Psoas muscle (tissue), 8 donors: ENCODE results near the gene RGS9. TPM values are rescaled to one million over a fixed set of nuclear protein-coding genes. Genes with fewer than 3 reads are reported as not detected.

Source experiments
- ATAC-seq, 4 donors: fragments of 200-7000 bp; cut with Tn5 transposase; one replicate each; pipeline ENCODE4 v1.9.1; 2020; ENCODE audit warnings: moderate library complexity in 3 of 4, mild to moderate bottlenecking in 2 of 4
- DNase-seq, 2 donors: peaks; one replicate each; pipeline ENCODE4 v3.0.0-alpha.2; 2020
- H3K27ac ChIP-seq: fragments of 200-600 bp; one replicate; pipeline ENCODE4 v1.8.0; 2022
- H3K27me3 ChIP-seq, 3 donors: fragments of 200-600 bp in 1 of 3; one replicate each; pipeline versions ENCODE4 v1.6.1 to v1.8.0; 2013 to 2022; ENCODE audit warnings: low read length in 2 of 3, mild to moderate bottlenecking in 2 of 3, moderate library complexity in 1 of 3; ENCODE audit not compliant: insufficient read depth in 3 of 3
- H3K36me3 ChIP-seq, 2 donors: fragments of 200-600 bp in 1 of 2; one replicate each; pipeline versions ENCODE4 v1.6.1 to v1.8.0; 2013 to 2022; ENCODE audit warnings: low read depth in 1 of 2, mild to moderate bottlenecking in 1 of 2, moderate library complexity in 1 of 2; ENCODE audit not compliant: insufficient read depth in 1 of 2
- H3K4me1 ChIP-seq: fragments of 200-600 bp; one replicate; pipeline ENCODE4 v1.8.0; 2022
- H3K4me3 ChIP-seq: fragments of 200-600 bp; one replicate; pipeline ENCODE4 v1.8.0; 2022; ENCODE audit warnings: mild to moderate bottlenecking
- H3K9me3 ChIP-seq: fragments of 200-600 bp; one replicate; pipeline ENCODE4 v1.8.0; 2022
- WGBS, 3 donors: extraction: QIAGEN DNeasy Blood & Tissue Kit; methylation state at CpG; one replicate each; pipeline versions ENCODE4 v1.1.6 to v1.1.7; 2013; 5-methylcytosine and 5-hydroxymethylcytosine counted together
- intact Hi-C, 2 donors: fragments of 100-400 bp; cut with DNase I; formaldehyde crosslinking; loops; one replicate each; pipeline versions ENCODE4 v1.11.0 to v1.14.2; 2022
- polyA plus RNA-seq, 3 donors: library from polyadenylated mRNA; stranded (reverse); fragments of 200-250 nt; gene quantifications; one replicate each; pipeline ENCODE4 v1.2.3, GENCODE V29; 2013
- total RNA-seq, 4 donors: library from RNA; stranded (reverse); fragmentation: NEBNext Ultra II Directional in 2 of 4; extraction: Animal tissue kit (Norgen Biotek cat#: 25700) in 2 of 4; gene quantifications; one replicate each; pipeline versions ENCODE4 v1.2.1 to v1.2.4, GENCODE V29; 2021 to 2023
- TF ChIP-seq, protein P1 (sequence below): fragments of 200-600 bp; IDR thresholded peaks from one replicate; pipeline ENCODE4 v1.8.0; 2022; ENCODE audit warnings: antibody characterized with exemption
- donor health status: healthy with polysubstance abuse.
- donor health status: DM: no; HTN: no; CAD: no; lungs with moderate emphysema.
- donor health status: Bipolar disorder and iron deficiency.
- donor health status: healthy.
- donor health status: DM: yes; HTN: yes; CAD: no.
- donor health status: DM: no; HTN: no; CAD: no.
- donor health status: DM: no; HTN: no; CAD: no.
- donor health status: DM: yes; HTN: yes; CAD: no.

RGS9 gene
- total and polyA plus RNA-seq, 7 donors = 0.33 to 4.8 (median 2.1) TPM

DNA sequence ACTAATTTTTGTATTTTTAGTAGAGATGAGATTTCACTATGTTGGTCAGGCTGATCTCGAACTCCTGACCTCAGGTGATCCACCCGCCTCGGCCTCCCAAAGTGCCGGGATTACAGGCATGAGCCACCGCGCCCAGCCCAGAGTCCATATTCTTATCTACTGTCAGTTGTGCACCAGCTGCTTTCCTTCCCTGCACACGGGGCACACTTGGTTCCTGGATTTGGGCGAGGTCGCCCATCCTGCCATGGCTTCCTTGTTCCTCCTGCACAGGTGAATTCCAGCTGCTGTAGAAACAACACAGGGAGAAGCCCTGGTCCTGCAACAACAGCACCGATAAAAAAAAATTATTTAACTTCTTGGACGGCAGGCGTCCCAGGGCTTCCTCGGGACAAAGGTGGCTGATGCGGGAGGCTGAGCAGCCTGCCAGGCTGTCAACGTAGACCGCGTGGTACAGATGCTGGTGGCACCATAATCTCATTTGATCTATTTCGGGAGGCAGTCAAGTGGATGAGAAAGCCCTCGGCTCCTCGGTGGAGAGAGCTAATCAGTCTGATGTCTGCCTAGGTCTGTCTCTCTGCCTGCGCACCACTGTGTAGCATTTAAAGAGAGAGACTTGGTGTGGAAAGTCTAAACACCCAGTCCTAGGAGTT, 19.1 kb downstream of the RGS9 start:
- no peak overlapping the region for H3K27ac ChIP-seq
- H3K4me1 ChIP-seq = no peaks in the 10 kb centered on the region
- no peaks in the 10 kb centered on the region for H3K36me3 ChIP-seq
- peaks cover 0 to 2% (median 0%) of the 10 kb centered on the region in 3 donors for H3K27me3 ChIP-seq
- TF ChIP-seq, protein P1, sequence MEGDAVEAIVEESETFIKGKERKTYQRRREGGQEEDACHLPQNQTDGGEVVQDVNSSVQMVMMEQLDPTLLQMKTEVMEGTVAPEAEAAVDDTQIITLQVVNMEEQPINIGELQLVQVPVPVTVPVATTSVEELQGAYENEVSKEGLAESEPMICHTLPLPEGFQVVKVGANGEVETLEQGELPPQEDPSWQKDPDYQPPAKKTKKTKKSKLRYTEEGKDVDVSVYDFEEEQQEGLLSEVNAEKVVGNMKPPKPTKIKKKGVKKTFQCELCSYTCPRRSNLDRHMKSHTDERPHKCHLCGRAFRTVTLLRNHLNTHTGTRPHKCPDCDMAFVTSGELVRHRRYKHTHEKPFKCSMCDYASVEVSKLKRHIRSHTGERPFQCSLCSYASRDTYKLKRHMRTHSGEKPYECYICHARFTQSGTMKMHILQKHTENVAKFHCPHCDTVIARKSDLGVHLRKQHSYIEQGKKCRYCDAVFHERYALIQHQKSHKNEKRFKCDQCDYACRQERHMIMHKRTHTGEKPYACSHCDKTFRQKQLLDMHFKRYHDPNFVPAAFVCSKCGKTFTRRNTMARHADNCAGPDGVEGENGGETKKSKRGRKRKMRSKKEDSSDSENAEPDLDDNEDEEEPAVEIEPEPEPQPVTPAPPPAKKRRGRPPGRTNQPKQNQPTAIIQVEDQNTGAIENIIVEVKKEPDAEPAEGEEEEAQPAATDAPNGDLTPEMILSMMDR = no peak
- DNase-seq (no peak), ATAC-seq (no peak)
- H3K9me3 ChIP-seq = no peaks in the 10 kb centered on the region
- H3K4me3 ChIP-seq = no peak overlapping the region
- 87 to 90% (median 90%) methylated on average over 21 of the region's 21 CpGs for WGBS, 3 donors
- intact Hi-C loops = no loop called here

DNA sequence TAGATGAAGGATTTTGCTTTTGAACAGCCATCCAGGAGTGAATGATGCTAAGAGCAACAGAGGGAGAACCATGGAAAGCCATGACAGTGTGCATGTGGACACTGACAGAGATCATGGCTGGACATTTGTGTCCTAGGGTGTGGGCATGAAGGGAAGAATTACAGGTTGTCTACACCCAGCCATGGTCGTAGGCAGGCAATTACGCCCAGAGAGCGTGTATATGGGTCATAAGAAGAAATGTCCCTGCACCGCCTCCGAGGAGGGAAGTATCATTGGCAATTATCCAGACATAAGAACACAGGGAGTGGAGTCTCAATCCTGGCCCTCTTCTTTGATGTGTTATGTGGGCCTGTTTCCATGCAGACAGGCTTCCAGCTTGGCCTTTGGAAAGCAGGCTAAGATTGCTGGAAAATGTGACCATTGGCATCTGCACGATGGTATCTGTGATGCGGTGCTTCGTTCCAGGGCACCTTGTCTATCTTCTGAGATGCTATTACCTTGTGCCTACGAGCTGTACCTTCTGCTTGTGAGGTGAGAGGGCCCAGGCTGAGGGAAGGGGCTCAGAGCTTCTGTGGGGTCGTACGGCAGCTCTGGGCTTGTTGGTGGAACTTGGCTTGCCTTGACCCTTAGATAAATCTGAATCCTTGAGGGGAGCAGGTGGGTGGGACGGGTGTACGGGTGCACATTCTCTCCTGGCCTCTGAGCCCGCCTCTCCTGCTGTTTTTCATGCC, 19.8 kb downstream of the RGS9 start:
- Histone ChIP-seq H3K27ac (no peak overlapping the region), H3K4me1 (no peaks in the 10 kb centered on the region), H3K9me3 (no peaks in the 10 kb centered on the region), H3K27me3 (peaks cover 0 to 2% (median 0%) of the 10 kb centered on the region in 3 donors), H3K4me3 (no peak overlapping the region), H3K36me3 (no peaks in the 10 kb centered on the region)
- ATAC-seq (no peak), DNase-seq (no peak)
- intact Hi-C loops = no loop called here
- WGBS, 3 donors = 87 to 89% (median 88%) methylated on average over 14 of the region's 14 CpGs
- TF ChIP-seq, protein P1 = no peak

DNA sequence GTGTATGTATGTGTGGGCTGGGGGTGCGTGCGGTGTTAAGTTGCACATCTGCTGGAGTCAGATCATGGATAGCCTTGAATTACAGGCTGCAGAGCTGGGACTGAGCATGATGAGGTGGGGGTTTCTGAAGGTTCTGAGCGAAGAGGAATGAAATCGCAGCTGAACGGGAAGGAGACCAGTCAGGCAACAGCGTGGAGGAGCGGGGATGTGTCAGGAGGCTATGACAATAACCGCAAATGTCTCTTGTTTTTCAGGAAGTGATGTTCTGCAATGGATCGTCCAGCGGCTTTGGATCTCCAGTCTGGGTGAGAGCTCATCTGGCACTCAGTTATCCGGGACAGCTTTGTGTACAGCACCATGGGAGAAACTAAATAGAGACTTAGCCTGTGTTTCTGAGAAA, 20.9 kb downstream of the RGS9 start:
- Histone ChIP-seq H3K36me3 (no peaks in the 10 kb centered on the region), H3K27me3 (peaks cover 0 to 2% (median 0%) of the 10 kb centered on the region in 3 donors), H3K4me1 (no peaks in the 10 kb centered on the region), H3K4me3 (no peak overlapping the region), H3K9me3 (no peaks in the 10 kb centered on the region), H3K27ac (no peak overlapping the region)
- DNase-seq (no peak), ATAC-seq (no peak)
- TF ChIP-seq, protein P1 = no peak
- 51 to 65% (median 57%) methylated on average over 11 of the region's 11 CpGs for WGBS, 3 donors
- intact Hi-C loops = no loop called here

DNA sequence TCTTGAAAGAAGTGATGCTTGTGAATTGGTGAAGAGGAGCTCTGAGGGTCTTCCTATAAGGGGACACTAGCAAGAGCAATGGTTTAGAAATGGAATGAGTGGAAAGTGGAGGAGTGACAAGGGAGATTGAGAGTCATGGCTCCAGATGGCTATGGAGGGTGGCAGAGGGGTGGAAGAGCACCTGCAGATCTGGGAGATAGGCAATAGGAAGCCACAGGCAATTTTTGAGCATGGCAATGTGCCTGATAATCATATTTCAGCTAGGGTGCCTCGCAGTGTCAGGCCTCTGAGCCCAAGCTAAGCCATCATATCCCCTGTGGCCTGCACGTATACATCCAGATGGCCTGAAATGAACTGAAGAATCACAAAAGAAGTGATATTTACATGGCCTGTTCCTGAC, 21.5 kb downstream of the RGS9 start:
- H3K27me3 ChIP-seq = peaks cover 0 to 2% (median 0%) of the 10 kb centered on the region in 3 donors
- no peak for DNase-seq
- H3K4me3 ChIP-seq = no peak overlapping the region
- ATAC-seq = no peak
- H3K4me1 ChIP-seq = no peaks in the 10 kb centered on the region
- intact Hi-C loops = no loop called here
- no peaks in the 10 kb centered on the region for H3K9me3 ChIP-seq
- H3K36me3 ChIP-seq = no peaks in the 10 kb centered on the region
- WGBS, 3 donors = 81 to 94% (median 89%) methylated on average over 2 of the region's 2 CpGs
- no peak overlapping the region for H3K27ac ChIP-seq
- TF ChIP-seq, protein P1 = no peak
